ENCODE results near the gene SUGCT.

The SUGCT gene

DNA sequence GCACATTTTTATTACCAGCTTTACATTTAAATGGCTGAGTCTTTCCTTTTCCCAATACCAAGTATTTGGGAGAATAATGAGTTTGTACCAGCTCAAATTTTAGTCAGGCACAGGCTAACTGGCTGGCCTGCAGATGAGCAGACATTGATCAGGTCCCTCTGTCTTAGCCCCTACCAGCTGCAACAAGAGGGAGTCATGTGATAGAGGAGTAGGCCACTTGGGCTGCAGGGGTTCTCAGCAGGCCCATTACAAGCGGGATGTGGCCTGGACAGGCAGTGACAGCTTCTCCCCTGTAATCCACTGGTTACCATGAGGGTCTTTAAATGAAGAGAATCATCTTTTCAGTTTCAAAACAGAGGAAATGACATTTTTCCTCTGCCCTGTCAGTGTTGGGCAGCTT lies 283.6 kb downstream of the SUGCT start:
- Histone ChIP-seq H3K9ac (no peak overlapping the region), H3K9me3 (no peaks in the 10 kb centered on the region), H3K4me2 (no peak overlapping the region), H3K4me1 (no peaks in the 10 kb centered on the region), H3K27me3 (no peaks in the 10 kb centered on the region), H3K27ac (no peak overlapping the region), H3K4me3 (no peak overlapping the region), H3K36me3 (no peaks in the 10 kb centered on the region), H4K20me1 (no peaks in the 10 kb centered on the region)
- no peak for TF ChIP-seq Cebpa-rat (IDR thresholded peaks at IDR 0.05)

DNA sequence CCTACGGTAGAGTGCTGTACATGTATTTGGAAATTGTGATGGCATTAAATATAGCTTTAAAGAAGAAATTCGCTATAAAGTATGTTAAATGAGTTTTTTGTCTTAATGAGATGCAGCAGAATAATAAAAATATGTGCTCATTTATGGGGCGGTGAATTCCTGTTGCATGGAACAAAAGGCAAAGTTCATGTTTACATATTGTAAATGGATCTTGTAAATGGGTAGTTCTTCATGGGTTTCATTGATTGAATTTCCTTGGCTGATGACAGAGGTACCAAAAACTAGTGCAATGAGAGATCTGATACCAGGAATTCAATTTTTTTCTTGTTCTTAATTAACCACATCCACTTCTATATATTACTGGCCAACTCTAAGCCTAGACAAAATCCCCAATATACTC lies 284.2 kb downstream of the SUGCT start:
- Histone ChIP-seq H4K20me1 (no peaks in the 10 kb centered on the region), H3K9ac (no peak overlapping the region), H3K27me3 (no peaks in the 10 kb centered on the region), H3K4me2 (no peak overlapping the region), H3K27ac (no peak overlapping the region), H3K4me1 (no peaks in the 10 kb centered on the region), H3K4me3 (no peak overlapping the region), H3K9me3 (no peaks in the 10 kb centered on the region), H3K36me3 (no peaks in the 10 kb centered on the region)
- no peak for TF ChIP-seq Cebpa-rat (IDR thresholded peaks at IDR 0.05)

DNA sequence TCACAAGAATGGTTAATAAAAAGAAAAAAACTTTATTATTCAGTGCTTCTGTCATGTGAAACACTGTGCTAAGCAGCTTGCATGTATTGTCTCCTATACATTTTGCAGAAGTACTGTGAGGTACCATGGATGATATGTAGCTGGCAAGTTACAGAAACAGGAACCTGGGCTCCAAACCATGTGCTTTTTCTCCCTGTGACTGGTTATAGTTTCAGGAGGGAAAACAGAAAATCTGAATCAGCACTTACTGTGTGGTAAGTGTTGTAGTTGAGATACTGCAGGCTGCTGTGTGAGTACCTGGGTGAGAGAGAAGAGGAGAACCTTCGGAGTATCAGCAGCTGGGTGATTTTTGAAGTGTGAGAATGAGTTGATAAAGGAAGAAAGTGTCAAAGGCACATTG lies 285.0 kb downstream of the SUGCT start:
- Histone ChIP-seq H3K9me3 (no peaks in the 10 kb centered on the region), H3K4me1 (no peaks in the 10 kb centered on the region), H3K4me2 (no peak overlapping the region), H3K27ac (no peak overlapping the region), H3K4me3 (no peak overlapping the region), H3K36me3 (no peaks in the 10 kb centered on the region), H3K27me3 (no peaks in the 10 kb centered on the region), H3K9ac (no peak overlapping the region), H4K20me1 (no peaks in the 10 kb centered on the region)
- no peak for TF ChIP-seq Cebpa-rat (IDR thresholded peaks at IDR 0.05)

DNA sequence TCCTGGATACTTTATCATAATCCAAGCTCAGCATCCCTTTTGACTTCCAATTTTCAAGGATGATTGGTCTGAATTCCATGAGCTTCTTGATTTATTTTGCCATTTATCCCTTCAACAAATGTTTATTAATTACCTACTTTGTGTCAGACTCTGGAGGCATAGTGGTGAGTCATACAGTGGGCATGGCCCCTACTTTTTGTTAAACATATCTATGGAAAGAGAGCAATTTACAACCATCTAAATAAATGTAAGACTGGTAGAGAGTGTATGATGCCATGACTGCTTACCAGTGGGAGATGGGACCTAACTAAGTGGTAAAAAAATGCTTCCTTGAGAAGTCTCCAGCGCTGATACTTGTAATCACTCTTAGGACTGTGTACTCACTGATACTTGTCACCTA lies 286.6 kb downstream of the SUGCT start:
- Histone ChIP-seq H4K20me1 (no peaks in the 10 kb centered on the region), H3K4me3 (no peak overlapping the region), H3K27ac (no peak overlapping the region), H3K4me1 (no peaks in the 10 kb centered on the region), H3K4me2 (no peak overlapping the region), H3K36me3 (no peaks in the 10 kb centered on the region), H3K9ac (no peak overlapping the region), H3K9me3 (no peaks in the 10 kb centered on the region), H3K27me3 (no peaks in the 10 kb centered on the region)
- no peak for TF ChIP-seq Cebpa-rat (IDR thresholded peaks at IDR 0.05)

DNA sequence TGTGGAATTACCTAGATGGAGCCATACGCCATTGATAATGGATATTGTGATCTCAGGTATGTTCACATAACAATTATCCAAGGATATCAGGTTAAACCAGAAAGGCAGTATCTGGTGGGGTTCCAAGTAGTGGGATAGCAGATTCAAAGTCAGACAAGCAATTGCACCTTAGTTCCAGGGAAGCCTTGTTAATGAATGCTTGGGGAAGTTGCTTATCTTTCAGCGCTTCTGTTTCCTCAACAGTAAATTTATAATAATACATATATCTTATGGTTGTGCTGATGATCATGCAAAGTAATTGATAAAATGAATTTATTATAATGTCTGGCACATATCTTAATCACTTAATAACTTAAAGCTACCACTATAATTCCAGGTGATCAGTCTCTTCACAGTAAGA lies 290.9 kb downstream of the SUGCT start:
- Histone ChIP-seq H3K27ac (no peak overlapping the region), H3K4me2 (no peak overlapping the region), H3K9me3 (no peaks in the 10 kb centered on the region), H4K20me1 (no peaks in the 10 kb centered on the region), H3K9ac (no peak overlapping the region), H3K4me1 (no peaks in the 10 kb centered on the region), H3K36me3 (no peaks in the 10 kb centered on the region), H3K27me3 (no peaks in the 10 kb centered on the region), H3K4me3 (no peak overlapping the region)
- no peak for TF ChIP-seq Cebpa-rat (IDR thresholded peaks at IDR 0.05)

DNA sequence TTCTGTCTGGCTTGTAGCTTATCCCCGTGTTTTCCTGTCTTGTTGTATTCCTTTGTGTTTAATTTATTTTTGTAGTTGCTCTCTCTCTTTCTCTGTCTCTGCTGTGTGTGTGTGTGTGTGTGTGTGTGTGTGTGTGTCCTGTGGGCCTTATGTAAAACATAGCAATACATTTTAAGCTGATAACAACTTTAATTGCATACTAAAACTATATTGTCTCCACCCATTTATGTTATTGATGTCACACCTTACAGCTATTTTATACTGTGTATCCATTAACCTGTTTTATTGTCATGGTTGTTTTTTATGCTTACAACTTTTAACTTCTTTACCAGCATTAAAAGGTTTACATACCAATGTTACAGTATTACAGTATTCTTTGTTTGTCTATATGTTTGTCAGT lies 293.6 kb downstream of the SUGCT start:
- no peak overlapping the region for H3K27ac ChIP-seq
- H3K4me2 ChIP-seq: no peak overlapping the region
- H3K27me3 ChIP-seq: no peaks in the 10 kb centered on the region
- no peak for TF ChIP-seq Cebpa-rat (IDR thresholded peaks at IDR 0.05)
- H3K36me3 ChIP-seq: no peaks in the 10 kb centered on the region
- no peaks in the 10 kb centered on the region for H4K20me1 ChIP-seq
- H3K4me3 ChIP-seq: no peak overlapping the region
- H3K4me1 ChIP-seq: no peaks in the 10 kb centered on the region
- no peak overlapping the region for H3K9ac ChIP-seq
- H3K9me3 ChIP-seq: peaks cover 8% of the 10 kb centered on the region; the same call in 1 of the 2 replicates

DNA sequence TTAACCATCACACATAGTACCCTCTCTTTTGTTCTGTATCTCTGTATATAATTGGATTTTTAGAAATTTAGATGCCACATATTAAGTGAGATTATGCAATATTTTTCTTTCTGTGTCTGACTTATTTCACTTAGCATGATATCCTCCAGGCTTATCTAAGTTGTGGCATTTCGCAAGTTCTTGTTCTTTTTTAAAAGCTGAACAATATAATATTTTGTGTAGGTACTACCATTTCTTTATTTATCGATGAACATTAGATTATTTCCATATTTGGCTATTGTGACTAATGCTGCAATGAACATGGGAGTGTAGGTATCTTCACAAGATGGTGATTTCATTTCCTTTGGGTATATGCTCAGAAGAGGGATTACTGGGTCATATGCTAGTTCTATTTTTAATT lies 295.0 kb downstream of the SUGCT start:
- Histone ChIP-seq H3K27me3 (no peaks in the 10 kb centered on the region), H3K9me3 (peaks cover 8% of the 10 kb centered on the region; the same call in 1 of the 2 replicates), H3K4me3 (no peak overlapping the region), H3K4me2 (no peak overlapping the region), H3K4me1 (no peaks in the 10 kb centered on the region), H4K20me1 (no peaks in the 10 kb centered on the region), H3K9ac (no peak overlapping the region), H3K36me3 (no peaks in the 10 kb centered on the region), H3K27ac (no peak overlapping the region)
- TF ChIP-seq Cebpa-rat (IDR thresholded peaks at IDR 0.05): no peak

DNA sequence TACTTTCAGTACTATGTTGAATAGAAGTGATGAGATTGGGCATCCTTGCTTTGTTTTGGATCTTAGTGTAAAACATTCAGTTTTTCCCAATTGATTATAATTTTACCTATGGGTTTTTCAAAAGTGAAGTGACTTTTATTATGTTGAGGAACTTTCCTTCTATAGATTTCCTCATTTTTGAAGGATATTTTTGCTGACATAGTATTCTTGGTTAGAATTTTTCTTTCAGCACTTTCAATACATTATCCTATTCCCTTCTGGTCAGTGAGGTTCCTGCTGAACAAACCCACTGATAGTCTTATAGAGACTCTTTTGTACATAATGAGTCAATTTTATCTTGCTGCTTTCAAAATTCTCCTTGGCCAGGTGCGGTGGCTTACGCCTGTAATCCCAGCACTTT lies 297.2 kb downstream of the SUGCT start:
- no peak overlapping the region for H3K9ac ChIP-seq
- no peak overlapping the region for H3K4me2 ChIP-seq
- TF ChIP-seq Cebpa-rat (IDR thresholded peaks at IDR 0.05): no peak
- no peak overlapping the region for H3K4me3 ChIP-seq
- H3K27me3 ChIP-seq: no peaks in the 10 kb centered on the region
- peaks cover 8% of the 10 kb centered on the region; the same call in 1 of the 2 replicates for H3K9me3 ChIP-seq
- H4K20me1 ChIP-seq: no peaks in the 10 kb centered on the region
- H3K27ac ChIP-seq: no peak overlapping the region
- H3K36me3 ChIP-seq: no peaks in the 10 kb centered on the region
- H3K4me1 ChIP-seq: no peaks in the 10 kb centered on the region

DNA sequence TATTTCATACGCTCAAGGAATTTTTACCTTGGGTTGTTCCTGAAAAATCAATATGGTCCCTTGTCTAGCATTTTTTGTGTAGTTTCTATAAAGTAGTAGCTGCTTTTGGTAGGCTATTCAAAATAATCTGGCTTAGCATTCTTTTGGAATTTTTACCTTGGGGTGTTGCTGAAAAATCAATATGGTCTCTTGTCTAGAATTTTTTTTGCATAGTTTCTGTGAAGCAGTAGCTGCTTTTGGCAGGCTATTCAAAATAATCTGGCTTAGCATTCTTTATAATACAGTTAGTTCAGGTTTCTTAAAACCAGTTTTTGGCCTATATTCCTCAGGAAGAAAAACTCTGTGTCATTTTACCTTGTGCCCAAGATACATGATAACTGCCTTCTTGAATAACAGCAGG lies 301.9 kb downstream of the SUGCT start:
- H3K27ac ChIP-seq: no peak overlapping the region

DNA sequence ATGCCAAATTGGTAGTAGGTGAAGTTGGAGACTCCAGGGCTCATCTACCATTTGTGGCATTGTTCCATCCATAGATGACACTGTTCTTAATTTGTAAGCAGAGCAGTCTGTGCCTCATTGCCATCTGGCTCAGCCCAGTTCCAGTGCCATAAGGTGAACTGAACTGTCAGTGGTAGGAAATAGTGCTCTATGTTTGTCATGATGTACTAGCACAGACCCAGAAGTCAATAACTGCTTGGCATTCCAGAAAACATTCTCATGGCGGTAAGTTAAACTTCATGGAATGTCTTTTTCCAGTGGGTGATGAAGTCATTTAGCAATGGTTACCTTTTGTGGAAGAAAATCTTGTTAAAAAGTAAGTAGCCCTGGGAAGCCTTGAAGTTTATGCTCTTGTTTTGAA lies 302.7 kb downstream of the SUGCT start:
- Histone ChIP-seq H3K36me3 (no peaks in the 10 kb centered on the region), H3K9me3 (peaks cover 8% of the 10 kb centered on the region), H3K9ac (no peak overlapping the region), H3K4me2 (no peak overlapping the region), H3K27ac (no peak overlapping the region), H3K27me3 (no peaks in the 10 kb centered on the region), H4K20me1 (no peaks in the 10 kb centered on the region), H3K4me3 (no peak overlapping the region), H3K4me1 (no peaks in the 10 kb centered on the region)
- no peak for TF ChIP-seq Cebpa-rat (IDR thresholded peaks at IDR 0.05)

More for the DNA sequence above, 301.9 kb downstream of the SUGCT start:
- H3K36me3 ChIP-seq: no peaks in the 10 kb centered on the region
- peaks cover 11% of the 10 kb centered on the region for H3K9me3 ChIP-seq
- no peaks in the 10 kb centered on the region for H3K27me3 ChIP-seq
- H4K20me1 ChIP-seq: no peaks in the 10 kb centered on the region
- no peak overlapping the region for H3K4me2 ChIP-seq
- H3K4me3 ChIP-seq: no peak overlapping the region
- H3K4me1 ChIP-seq: no peaks in the 10 kb centered on the region
- no peak for TF ChIP-seq Cebpa-rat (IDR thresholded peaks at IDR 0.05)
- no peak overlapping the region for H3K9ac ChIP-seq

DNA sequence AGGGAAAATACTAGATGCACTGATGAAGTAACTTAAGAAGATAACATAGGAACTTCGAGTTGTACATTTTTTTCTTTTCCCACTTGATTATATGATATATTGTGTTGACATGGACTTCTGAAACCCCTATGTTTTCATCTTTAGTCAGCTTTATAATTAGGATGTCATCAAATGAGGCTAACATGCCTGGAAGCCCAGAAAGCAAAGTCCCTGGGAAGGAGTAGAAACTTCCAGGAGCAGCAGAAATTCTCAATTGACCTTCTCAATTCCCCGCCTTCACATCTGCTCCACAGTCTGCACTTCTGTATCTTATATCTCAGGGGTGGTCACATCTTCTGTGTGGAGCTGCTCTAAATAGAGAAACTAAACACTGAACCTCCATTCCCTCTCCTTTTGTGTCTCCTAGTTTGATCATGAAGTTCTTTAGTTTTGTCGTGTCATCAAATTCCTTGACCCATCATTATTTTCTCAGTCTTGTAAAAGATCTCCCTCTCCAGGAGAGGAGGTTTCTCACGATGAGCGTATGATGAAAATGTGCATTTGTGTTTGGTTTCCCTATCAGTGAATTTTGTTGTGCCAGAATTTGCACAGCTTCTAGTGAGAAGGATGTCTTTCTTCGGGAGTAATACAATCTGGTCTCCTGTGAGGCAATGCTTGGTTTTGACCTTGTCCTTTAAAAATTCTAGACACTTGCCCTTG lies 303.3 kb downstream of the SUGCT start:
- H3K9me3 ChIP-seq: peaks cover 5% of the 10 kb centered on the region; the same call in 1 of the 2 replicates
- H4K20me1 ChIP-seq: no peaks in the 10 kb centered on the region
- no peaks in the 10 kb centered on the region for H3K27me3 ChIP-seq
- TF ChIP-seq Cebpa-rat (IDR thresholded peaks at IDR 0.05): no peak
- H3K4me3 ChIP-seq: no peak overlapping the region
- H3K27ac ChIP-seq: no peak overlapping the region
- no peaks in the 10 kb centered on the region for H3K36me3 ChIP-seq
- no peaks in the 10 kb centered on the region for H3K4me1 ChIP-seq
- no peak overlapping the region for H3K4me2 ChIP-seq
- no peak overlapping the region for H3K9ac ChIP-seq
